Smooth muscle cell (in vitro differentiated cells): ENCODE results near the gene ZFAND5. TPM values are rescaled to one million over a fixed set of nuclear protein-coding genes. Genes with fewer than 3 reads are reported as not detected.
A peak's percentile ranks its signal among the peaks of the same experiment; 100 is the strongest.

Experiments
- DNase-seq: peaks from one replicate; lab custom pipeline; 2025; ENCODE audit not compliant: unreplicated experiment; lab: John Stamatoyannopoulos, UW
- H2AFZ ChIP-seq: fragments of 200-600 bp; sonication (generic); 2 replicates; pipeline ENCODE4 v1.6.0; 2016; ENCODE audit warnings: antibody characterized with exemption, low read depth, mild to moderate bottlenecking
- H3F3A ChIP-seq: fragments of 200-600 bp; sonication (generic); 2 replicates; pipeline ENCODE4 v1.6.0; 2017; ENCODE audit warnings: antibody characterized with exemption, low read depth
- H3K27ac ChIP-seq: fragments of 200-600 bp; sonication (generic); 2 replicates; pipeline ENCODE4 v1.5.1; 2016; ENCODE audit warnings: low read depth, mild to moderate bottlenecking
- H3K27me3 ChIP-seq: fragments of 200-600 bp; sonication (generic); 2 replicates; pipeline ENCODE4 v1.6.1; 2016; ENCODE audit warnings: low read depth, mild to moderate bottlenecking
- H3K36me3 ChIP-seq: fragments of 200-600 bp; sonication (generic); 2 replicates; pipeline ENCODE4 v1.5.1; 2016; ENCODE audit warnings: low read depth
- H3K4me1 ChIP-seq: fragments of 200-600 bp; sonication (generic); 2 replicates; pipeline ENCODE4 v1.5.1; 2016; ENCODE audit warnings: low read depth
- H3K4me2 ChIP-seq: fragments of 200-600 bp; sonication (generic); 2 replicates; pipeline ENCODE4 v1.6.0; 2016; ENCODE audit warnings: mild to moderate bottlenecking
- H3K4me3 ChIP-seq: fragments of 200-600 bp; sonication (generic); 2 replicates; pipeline ENCODE4 v1.5.1; 2016; ENCODE audit warnings: mild to moderate bottlenecking
- H3K79me2 ChIP-seq: fragments of 200-600 bp; sonication (generic); 2 replicates; pipeline ENCODE4 v1.6.0; 2016; ENCODE audit warnings: low read depth, mild to moderate bottlenecking
- H3K9ac ChIP-seq: fragments of 200-600 bp; sonication (generic); 2 replicates; pipeline ENCODE4 v1.6.0; 2016; ENCODE audit warnings: low read depth
- H3K9me3 ChIP-seq: fragments of 200-600 bp; sonication (generic); replicated peaks from 2 replicates; pipeline ENCODE4 v1.5.1; 2016; ENCODE audit warnings: low read depth
- H4K20me1 ChIP-seq: fragments of 200-600 bp; sonication (generic); 2 replicates; pipeline ENCODE4 v1.6.0; 2016; ENCODE audit warnings: low read depth
- CTCF ChIP-seq: fragments of 200-600 bp; sonication (generic); IDR thresholded peaks from 2 replicates; pipeline ENCODE4 v1.5.1; 2017; ENCODE audit warnings: borderline replicate concordance, mild to moderate bottlenecking, antibody characterized with exemption; ENCODE audit not compliant: insufficient read depth, poor library complexity, severe bottlenecking
- WGBS: methylation state at CpG from one replicate; pipeline ENCODE4 v1.1.7; 2016; ENCODE audit warnings: low lambda C conversion rate; 5-methylcytosine and 5-hydroxymethylcytosine counted together
- polyA plus RNA-seq: library from polyadenylated mRNA; unstranded; fragments of >200 nt; fragmentation: Nextera tagmentation; extraction: Ambion mirVana; gene quantifications from 2 replicates; pipeline ENCODE4 v1.2.1, GENCODE V29; 2016
- total RNA-seq: library from RNA; depleted of rRNA; stranded (reverse); fragments of >200 nt; gene quantifications from 2 replicates; pipeline ENCODE4 v1.2.3, GENCODE V29; 2014

The ZFAND5 gene
- total RNA-seq: 244 and 251 TPM in 2 replicates
- 163 and 186 TPM in 2 replicates for polyA plus RNA-seq

GRCh38 chr9:72364679-72365524 lies at the start of gene ZFAND5:
Gene ZFAND5, minus strand, starts transcription at chr9:72365208. Its CDS starts 4,430 bp downstream, at chr9:72360778.
- no peak for TF ChIP-seq CTCF
- Histone ChIP-seq H3K9ac (peak within 1 kb of the TSS; percentile 99), H4K20me1 (peaks cover 49% of the 10 kb centered on the region), H3F3A (no peaks in the 10 kb centered on the region), H3K9me3 (no peaks in the 10 kb centered on the region), H3K27ac (peak within 1 kb of the TSS; percentile 98), H2AFZ (peak within 1 kb of the TSS; percentile 29), H3K79me2 (peaks cover 50% of the 10 kb centered on the region), H3K4me1 (peaks cover 27% of the 10 kb centered on the region), H3K36me3 (no peaks in the 10 kb centered on the region), H3K4me3 (peak within 1 kb of the TSS; percentile 61), H3K4me2 (peak within 1 kb of the TSS; percentile 90), H3K27me3 (no peaks in the 10 kb centered on the region)
- peak; percentile 94 for DNase-seq
- 2% methylated on average over 69 of the region's 110 CpGs for WGBS

- no peak for DNase-seq
- H3K9me3 ChIP-seq: no peaks in the 10 kb centered on the region
- no peaks in the 10 kb centered on the region for H3K36me3 ChIP-seq
- no peaks in the 10 kb centered on the region for H3K79me2 ChIP-seq
- no peak overlapping the region for H2AFZ ChIP-seq
- no peaks in the 10 kb centered on the region for H3K4me1 ChIP-seq
- 97% methylated on average over 2 of the region's 2 CpGs for WGBS
- H3K9ac ChIP-seq: no peak overlapping the region
- H3F3A ChIP-seq: no peaks in the 10 kb centered on the region
- H3K27me3 ChIP-seq: no peaks in the 10 kb centered on the region
- no peak overlapping the region for H3K4me2 ChIP-seq
- no peak overlapping the region for H3K4me3 ChIP-seq
- TF ChIP-seq CTCF: no peak
- H4K20me1 ChIP-seq: no peaks in the 10 kb centered on the region
- H3K27ac ChIP-seq: no peak overlapping the region
Observed at GRCh38 chr9:72412483-72413040, 47.6 kb upstream of the ZFAND5 start.

GRCh38 chr9:72410214-72410613 lies 45.2 kb upstream of the ZFAND5 start:
- no peak for DNase-seq
- Histone ChIP-seq H3K36me3 (no peaks in the 10 kb centered on the region), H3K9me3 (no peaks in the 10 kb centered on the region), H3K27me3 (no peaks in the 10 kb centered on the region), H3K27ac (no peak overlapping the region), H3K9ac (no peak overlapping the region), H3K4me3 (no peak overlapping the region), H3K4me2 (no peak overlapping the region), H2AFZ (no peak overlapping the region), H4K20me1 (no peaks in the 10 kb centered on the region), H3K4me1 (no peaks in the 10 kb centered on the region), H3F3A (no peaks in the 10 kb centered on the region), H3K79me2 (no peaks in the 10 kb centered on the region)
- TF ChIP-seq CTCF: no peak
- WGBS: 95% methylated on average over 1 of the region's 1 CpG
